Testis (tissue), 3 donors: ENCODE results near the gene ROBO1. TPM values are rescaled to one million over a fixed set of nuclear protein-coding genes. Genes with fewer than 3 reads are reported as not detected.

Experiments used
- DNase-seq: peaks from one replicate; pipeline ENCODE4 v3.0.0-alpha.2; 2019
- H3K27ac ChIP-seq, 2 donors: fragments of 200-600 bp; sonication (generic); one replicate each; pipeline ENCODE4 v1.5.1; 2019
- H3K27me3 ChIP-seq: fragments of 200-600 bp; sonication (generic); one replicate; pipeline ENCODE4 v1.5.1; 2019
- H3K36me3 ChIP-seq: fragments of 200-600 bp; sonication (generic); one replicate; pipeline ENCODE4 v1.5.1; 2017; ENCODE audit warnings: low read depth; ENCODE audit errors: missing control alignments
- H3K4me1 ChIP-seq: fragments of 200-600 bp; sonication (generic); one replicate; pipeline ENCODE4 v1.5.1; 2019
- H3K4me3 ChIP-seq, 2 donors: fragments of 200-600 bp; sonication (generic); one replicate each; pipeline ENCODE4 v1.5.1; 2017 to 2019
- H3K9me3 ChIP-seq: fragments of 200-600 bp; sonication (generic); one replicate; pipeline ENCODE4 v1.5.1; 2017
- POLR2A ChIP-seq: fragments of 450-650 bp; IDR thresholded peaks from one replicate; pipeline ENCODE4 v1.6.1; 2017; ENCODE audit warnings: antibody characterized with exemption, mild to moderate bottlenecking, moderate library complexity
- WGBS, 2 donors: methylation state at CpG; one replicate each; pipeline ENCODE4 v1.1.5; 2018; 5-methylcytosine and 5-hydroxymethylcytosine counted together
- intact Hi-C: fragments of 100-400 bp; cut with DNase I; formaldehyde crosslinking; loops from one replicate; pipeline ENCODE4 v1.15.1; 2023; ENCODE audit warnings: low total_unique reads
- polyA plus RNA-seq: library from polyadenylated mRNA; stranded (reverse); fragments of 350-450 nt; fragmentation: Illumina TruSeq; extraction: RNeasy Lipid Tissue Mini Kit (QIAGEN cat#74804); gene quantifications from one replicate; pipeline ENCODE4 v1.2.3, GENCODE V29; 2014; ENCODE audit warnings: low read depth, low replicate concordance; ENCODE audit not compliant: insufficient read depth
- total RNA-seq, 2 donors: library from RNA; depleted of rRNA; stranded (reverse); fragments of >200 nt; gene quantifications; one replicate each; pipeline ENCODE4 v1.2.3, GENCODE V29; 2016
- TF ChIP-seq, protein P1 (sequence below), 3 experiments: fragments of 450-650 bp in 2 of 3; fragments of 200-600 bp in 1 of 3; sonication (generic) in 1 of 3; IDR thresholded peaks; one replicate each; pipeline ENCODE4 v1.5.1; 2016 to 2019; ENCODE audit warnings: antibody characterized with exemption in 3 of 3, mild to moderate bottlenecking in 2 of 3, moderate library complexity in 1 of 3

ROBO1 gene
- total and polyA plus RNA-seq, 3 donors from 2014 or later = 39.4 to 45.1 (median 42.6) TPM

DNA sequence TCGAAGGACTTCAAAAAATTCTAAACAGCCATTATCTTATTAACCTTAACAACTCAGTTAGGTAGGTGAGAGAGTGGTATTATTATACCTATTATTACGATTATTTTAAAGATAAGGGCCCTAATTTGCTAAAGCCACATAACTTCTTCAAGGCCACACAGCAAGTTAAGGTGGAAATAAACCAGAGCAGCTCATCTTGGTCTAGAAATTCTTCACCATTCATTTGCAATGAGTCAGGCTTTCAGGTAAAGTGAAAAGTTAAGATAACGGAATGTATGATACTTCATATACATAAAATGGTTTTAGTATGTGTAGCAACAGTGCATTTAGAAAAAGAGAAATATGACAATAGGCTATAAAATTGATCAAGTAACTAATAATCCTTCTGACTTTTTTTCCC, 920.2 kb downstream of the ROBO1 start:
- Histone ChIP-seq H3K36me3 (no peaks in the 10 kb centered on the region), H3K27me3 (no peaks in the 10 kb centered on the region), H3K4me1 (no peaks in the 10 kb centered on the region), H3K4me3 (no peak overlapping the region), H3K9me3 (no peaks in the 10 kb centered on the region), H3K27ac (no peak overlapping the region)
- intact Hi-C loops = no loop called here
- no peak for TF ChIP-seq POLR2A
- DNase-seq = no peak
- WGBS, 2 donors = 69 to 71% methylated on average over 3 of the region's 3 CpGs

DNA sequence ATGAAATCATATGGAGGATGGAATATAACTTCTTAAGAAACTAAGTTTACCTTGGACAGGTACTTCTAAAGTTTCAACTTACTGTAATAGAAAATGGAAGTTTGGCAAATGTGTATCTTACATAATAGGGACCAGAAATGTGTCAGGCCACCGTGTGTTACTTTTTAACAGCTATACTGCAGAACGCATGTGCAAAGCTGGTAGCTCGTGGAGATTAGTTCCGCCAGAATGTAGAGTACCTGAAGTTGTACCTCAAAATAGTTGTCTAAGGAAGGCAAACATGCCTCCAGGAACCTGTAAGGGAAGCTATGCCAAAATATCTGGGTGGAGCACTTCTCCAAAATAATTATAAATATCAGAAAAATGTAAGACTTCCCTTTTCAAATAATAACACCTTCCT, 920.6 kb downstream of the ROBO1 start:
- TF ChIP-seq, protein P1, sequence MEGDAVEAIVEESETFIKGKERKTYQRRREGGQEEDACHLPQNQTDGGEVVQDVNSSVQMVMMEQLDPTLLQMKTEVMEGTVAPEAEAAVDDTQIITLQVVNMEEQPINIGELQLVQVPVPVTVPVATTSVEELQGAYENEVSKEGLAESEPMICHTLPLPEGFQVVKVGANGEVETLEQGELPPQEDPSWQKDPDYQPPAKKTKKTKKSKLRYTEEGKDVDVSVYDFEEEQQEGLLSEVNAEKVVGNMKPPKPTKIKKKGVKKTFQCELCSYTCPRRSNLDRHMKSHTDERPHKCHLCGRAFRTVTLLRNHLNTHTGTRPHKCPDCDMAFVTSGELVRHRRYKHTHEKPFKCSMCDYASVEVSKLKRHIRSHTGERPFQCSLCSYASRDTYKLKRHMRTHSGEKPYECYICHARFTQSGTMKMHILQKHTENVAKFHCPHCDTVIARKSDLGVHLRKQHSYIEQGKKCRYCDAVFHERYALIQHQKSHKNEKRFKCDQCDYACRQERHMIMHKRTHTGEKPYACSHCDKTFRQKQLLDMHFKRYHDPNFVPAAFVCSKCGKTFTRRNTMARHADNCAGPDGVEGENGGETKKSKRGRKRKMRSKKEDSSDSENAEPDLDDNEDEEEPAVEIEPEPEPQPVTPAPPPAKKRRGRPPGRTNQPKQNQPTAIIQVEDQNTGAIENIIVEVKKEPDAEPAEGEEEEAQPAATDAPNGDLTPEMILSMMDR (IDR thresholded peaks at IDR 0.05) = no peak
- no peak for TF ChIP-seq POLR2A
- no peaks in the 10 kb centered on the region for H3K9me3 ChIP-seq
- H3K27ac ChIP-seq = no peak overlapping the region
- no peak overlapping the region for H3K4me3 ChIP-seq
- H3K27me3 ChIP-seq = no peaks in the 10 kb centered on the region
- no peak for DNase-seq
- intact Hi-C loops = no loop called here
- no peaks in the 10 kb centered on the region for H3K36me3 ChIP-seq
- 73 to 82% methylated on average over 4 of the region's 4 CpGs for WGBS, 2 donors
- H3K4me1 ChIP-seq = no peaks in the 10 kb centered on the region

DNA sequence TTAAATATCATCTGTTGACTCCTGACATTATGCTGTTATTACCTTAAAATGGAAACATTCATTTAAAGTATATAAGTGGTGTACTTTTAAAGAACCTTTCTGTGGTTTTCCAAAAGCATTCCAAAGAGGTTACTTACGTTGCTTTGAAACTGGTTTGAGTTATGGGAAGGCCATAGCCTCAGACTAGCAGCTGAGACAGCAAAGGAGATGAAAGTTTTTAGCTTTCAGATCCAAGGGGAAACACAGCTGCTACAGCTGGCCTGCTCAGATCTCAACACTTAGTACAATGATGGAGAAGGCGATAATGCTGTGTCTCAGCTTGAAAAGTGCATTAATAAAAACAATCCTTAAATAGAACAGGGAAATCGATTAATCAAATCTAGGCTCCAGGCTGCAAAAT, 921.1 kb downstream of the ROBO1 start:
- DNase-seq = no peak
- Histone ChIP-seq H3K9me3 (no peaks in the 10 kb centered on the region), H3K4me1 (no peaks in the 10 kb centered on the region), H3K27me3 (no peaks in the 10 kb centered on the region), H3K27ac (no peak overlapping the region), H3K4me3 (no peak overlapping the region), H3K36me3 (no peaks in the 10 kb centered on the region)
- 33 to 60% methylated on average over 3 of the region's 3 CpGs for WGBS, 2 donors
- no peak for TF ChIP-seq POLR2A
- TF ChIP-seq, protein P1 (IDR thresholded peaks at IDR 0.05) = no peak
- intact Hi-C loops = no loop called here

DNA sequence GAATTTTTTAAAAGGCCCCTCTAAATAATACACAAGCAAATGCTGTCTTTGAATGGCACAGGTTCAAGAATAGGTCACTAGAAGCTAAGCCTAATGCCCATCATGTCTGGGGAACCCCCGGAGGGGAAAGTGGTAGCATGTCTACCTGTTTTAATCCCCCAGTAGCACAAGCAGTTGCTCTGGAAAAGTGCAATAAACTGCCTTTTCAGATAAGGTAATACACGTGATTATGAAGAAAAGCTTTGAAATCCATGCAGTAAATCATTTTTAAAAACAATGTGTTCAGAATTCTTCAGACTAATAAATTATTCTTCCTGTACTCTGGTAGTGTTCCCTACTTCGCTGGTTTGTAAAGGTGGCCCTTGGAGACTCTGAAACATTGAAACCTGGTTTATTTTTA, 922.2 kb downstream of the ROBO1 start:
- Histone ChIP-seq H3K27me3 (no peaks in the 10 kb centered on the region), H3K36me3 (no peaks in the 10 kb centered on the region), H3K27ac (no peak overlapping the region), H3K4me1 (no peaks in the 10 kb centered on the region), H3K9me3 (no peaks in the 10 kb centered on the region), H3K4me3 (no peak overlapping the region)
- DNase-seq = no peak
- intact Hi-C loops = no loop called here
- TF ChIP-seq POLR2A = no peak
- TF ChIP-seq, protein P1 (IDR thresholded peaks at IDR 0.05) = no peak
- 69 to 74% methylated on average over 3 of the region's 3 CpGs for WGBS, 2 donors

DNA sequence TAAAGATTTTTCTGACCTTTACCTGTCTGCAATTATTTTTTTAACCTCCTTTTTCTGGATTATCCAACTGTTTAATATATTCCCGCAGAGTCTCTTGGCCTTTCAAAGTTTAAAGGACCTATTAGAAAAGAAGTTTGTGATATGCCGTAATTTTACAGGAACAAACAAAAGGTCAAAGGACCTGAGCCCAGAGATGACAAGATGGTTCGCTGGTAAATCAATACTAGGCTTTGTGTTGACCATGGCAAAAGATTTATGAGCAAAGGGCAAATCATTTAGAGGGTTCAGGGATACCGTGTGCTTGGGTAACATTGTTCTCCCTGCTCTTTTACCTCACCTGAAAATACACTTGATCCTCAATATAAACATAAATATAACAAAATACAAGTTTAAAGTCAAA, 923.5 kb downstream of the ROBO1 start:
- Histone ChIP-seq H3K27me3 (no peaks in the 10 kb centered on the region), H3K9me3 (no peaks in the 10 kb centered on the region), H3K27ac (no peak overlapping the region), H3K4me1 (no peaks in the 10 kb centered on the region), H3K4me3 (no peak overlapping the region), H3K36me3 (no peaks in the 10 kb centered on the region)
- intact Hi-C loops = no loop called here
- no peak for DNase-seq
- TF ChIP-seq, protein P1 (IDR thresholded peaks at IDR 0.05) = no peak
- no peak for TF ChIP-seq POLR2A
- WGBS, 2 donors = 90 to 92% methylated on average over 4 of the region's 4 CpGs
